Panc1 (cell line): Measurements from ENCODE around the gene VWA8.

Experiments used
- POLR2AphosphoS5 ChIP-seq: IDR thresholded peaks from 2 replicates; pipeline ENCODE4 v1.6.1; 2012; ENCODE audit warnings: mild to moderate bottlenecking, low read depth, low read length, moderate library complexity
- SIN3A ChIP-seq: IDR thresholded peaks from 2 replicates; pipeline ENCODE4 v1.6.1; 2012; ENCODE audit warnings: low read depth, mild to moderate bottlenecking, low read length, moderate library complexity, borderline replicate concordance; ENCODE audit not compliant: insufficient read depth
- TF ChIP-seq, protein P1 (sequence below), 2 experiments: IDR thresholded peaks; 2 replicates each; pipeline ENCODE4 v1.6.1; 2011 to 2012; ENCODE audit warnings: low read depth in 2 of 2, control low read depth in 1 of 2, low read length in 1 of 2, mild to moderate bottlenecking in 1 of 2, moderate library complexity in 1 of 2; ENCODE audit not compliant: insufficient read depth in 1 of 2
- TF ChIP-seq, protein P2 (sequence below): fragments of 450-650 bp; IDR thresholded peaks from 2 replicates; pipeline ENCODE4 v1.5.1; 2017; ENCODE audit warnings: mild to moderate bottlenecking

DNA sequence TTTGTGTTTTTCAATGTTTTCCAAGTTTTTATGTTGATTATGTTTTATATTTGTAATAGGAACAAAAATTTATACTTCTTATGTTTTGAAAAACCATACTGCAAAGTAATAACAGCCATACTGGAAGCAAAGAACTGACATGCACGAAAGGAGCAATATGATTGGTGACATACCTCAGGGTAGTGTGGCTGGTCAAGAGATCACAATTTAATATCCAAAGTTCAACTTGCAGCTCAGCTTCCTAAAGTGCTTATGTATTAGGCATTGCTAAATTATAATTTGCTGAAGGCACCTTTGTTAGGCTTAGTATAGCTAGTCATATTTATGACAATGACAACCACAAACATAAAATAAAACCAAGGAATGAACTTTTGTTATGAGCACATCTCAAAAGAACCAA lies 25.9 kb downstream of the VWA8 start:
- TF ChIP-seq, protein P1, sequence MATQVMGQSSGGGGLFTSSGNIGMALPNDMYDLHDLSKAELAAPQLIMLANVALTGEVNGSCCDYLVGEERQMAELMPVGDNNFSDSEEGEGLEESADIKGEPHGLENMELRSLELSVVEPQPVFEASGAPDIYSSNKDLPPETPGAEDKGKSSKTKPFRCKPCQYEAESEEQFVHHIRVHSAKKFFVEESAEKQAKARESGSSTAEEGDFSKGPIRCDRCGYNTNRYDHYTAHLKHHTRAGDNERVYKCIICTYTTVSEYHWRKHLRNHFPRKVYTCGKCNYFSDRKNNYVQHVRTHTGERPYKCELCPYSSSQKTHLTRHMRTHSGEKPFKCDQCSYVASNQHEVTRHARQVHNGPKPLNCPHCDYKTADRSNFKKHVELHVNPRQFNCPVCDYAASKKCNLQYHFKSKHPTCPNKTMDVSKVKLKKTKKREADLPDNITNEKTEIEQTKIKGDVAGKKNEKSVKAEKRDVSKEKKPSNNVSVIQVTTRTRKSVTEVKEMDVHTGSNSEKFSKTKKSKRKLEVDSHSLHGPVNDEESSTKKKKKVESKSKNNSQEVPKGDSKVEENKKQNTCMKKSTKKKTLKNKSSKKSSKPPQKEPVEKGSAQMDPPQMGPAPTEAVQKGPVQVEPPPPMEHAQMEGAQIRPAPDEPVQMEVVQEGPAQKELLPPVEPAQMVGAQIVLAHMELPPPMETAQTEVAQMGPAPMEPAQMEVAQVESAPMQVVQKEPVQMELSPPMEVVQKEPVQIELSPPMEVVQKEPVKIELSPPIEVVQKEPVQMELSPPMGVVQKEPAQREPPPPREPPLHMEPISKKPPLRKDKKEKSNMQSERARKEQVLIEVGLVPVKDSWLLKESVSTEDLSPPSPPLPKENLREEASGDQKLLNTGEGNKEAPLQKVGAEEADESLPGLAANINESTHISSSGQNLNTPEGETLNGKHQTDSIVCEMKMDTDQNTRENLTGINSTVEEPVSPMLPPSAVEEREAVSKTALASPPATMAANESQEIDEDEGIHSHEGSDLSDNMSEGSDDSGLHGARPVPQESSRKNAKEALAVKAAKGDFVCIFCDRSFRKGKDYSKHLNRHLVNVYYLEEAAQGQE (IDR thresholded peaks at IDR 0.05; ENCODE audit: insufficient read depth in 1 of 2, low read depth in 2 of 2, low read length in 1 of 2), result no peak
- TF ChIP-seq, protein P2, sequence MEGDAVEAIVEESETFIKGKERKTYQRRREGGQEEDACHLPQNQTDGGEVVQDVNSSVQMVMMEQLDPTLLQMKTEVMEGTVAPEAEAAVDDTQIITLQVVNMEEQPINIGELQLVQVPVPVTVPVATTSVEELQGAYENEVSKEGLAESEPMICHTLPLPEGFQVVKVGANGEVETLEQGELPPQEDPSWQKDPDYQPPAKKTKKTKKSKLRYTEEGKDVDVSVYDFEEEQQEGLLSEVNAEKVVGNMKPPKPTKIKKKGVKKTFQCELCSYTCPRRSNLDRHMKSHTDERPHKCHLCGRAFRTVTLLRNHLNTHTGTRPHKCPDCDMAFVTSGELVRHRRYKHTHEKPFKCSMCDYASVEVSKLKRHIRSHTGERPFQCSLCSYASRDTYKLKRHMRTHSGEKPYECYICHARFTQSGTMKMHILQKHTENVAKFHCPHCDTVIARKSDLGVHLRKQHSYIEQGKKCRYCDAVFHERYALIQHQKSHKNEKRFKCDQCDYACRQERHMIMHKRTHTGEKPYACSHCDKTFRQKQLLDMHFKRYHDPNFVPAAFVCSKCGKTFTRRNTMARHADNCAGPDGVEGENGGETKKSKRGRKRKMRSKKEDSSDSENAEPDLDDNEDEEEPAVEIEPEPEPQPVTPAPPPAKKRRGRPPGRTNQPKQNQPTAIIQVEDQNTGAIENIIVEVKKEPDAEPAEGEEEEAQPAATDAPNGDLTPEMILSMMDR, result no peak
- TF ChIP-seq SIN3A (no peak), POLR2AphosphoS5 (no peak)
